Limb (tissue), 2 donors: ENCODE measurements around the gene CASQ1.

Experiments
- DNase-seq, 2 donors: peaks; one replicate each; pipeline ENCODE4 v3.0.0-alpha.2; 2016; ENCODE audit errors: extremely low spot score in 2 of 2

CASQ1 gene

GRCh38 chr1:160168609-160169369, 21.6 kb upstream of the CASQ1 start:
- DNase-seq = no peak

GRCh38 chr1:160169553-160170399, 20.6 kb upstream of the CASQ1 start:
- no peak for DNase-seq

DNA sequence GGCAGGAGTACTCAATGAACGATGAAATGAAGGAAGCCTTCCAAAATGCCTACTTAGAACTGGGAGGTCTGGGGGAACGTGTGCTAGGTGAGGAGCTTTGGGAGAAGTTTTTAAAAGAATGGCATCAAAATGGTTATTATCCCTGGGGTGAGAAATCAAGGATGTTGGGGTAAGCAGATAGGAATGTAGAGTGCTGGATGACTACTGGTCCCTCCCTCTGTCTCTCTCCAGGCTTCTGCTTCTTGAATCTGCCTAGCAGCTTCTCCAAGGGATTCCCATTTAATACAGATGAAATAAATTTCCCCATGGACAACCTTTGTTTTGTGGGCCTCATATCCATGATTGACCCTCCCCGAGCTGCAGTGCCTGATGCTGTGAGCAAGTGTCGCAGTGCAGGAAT, 19.0 kb upstream of the CASQ1 start:
- no peak for DNase-seq

- DNase-seq = no peak
Observed at GRCh38 chr1:160171980-160172379, 18.4 kb upstream of the CASQ1 start.

- DNase-seq = no peak
Observed at GRCh38 chr1:160177231-160177630, 13.1 kb upstream of the CASQ1 start.

GRCh38 chr1:160177667-160178066, 12.7 kb upstream of the CASQ1 start:
- no peak for DNase-seq

DNA sequence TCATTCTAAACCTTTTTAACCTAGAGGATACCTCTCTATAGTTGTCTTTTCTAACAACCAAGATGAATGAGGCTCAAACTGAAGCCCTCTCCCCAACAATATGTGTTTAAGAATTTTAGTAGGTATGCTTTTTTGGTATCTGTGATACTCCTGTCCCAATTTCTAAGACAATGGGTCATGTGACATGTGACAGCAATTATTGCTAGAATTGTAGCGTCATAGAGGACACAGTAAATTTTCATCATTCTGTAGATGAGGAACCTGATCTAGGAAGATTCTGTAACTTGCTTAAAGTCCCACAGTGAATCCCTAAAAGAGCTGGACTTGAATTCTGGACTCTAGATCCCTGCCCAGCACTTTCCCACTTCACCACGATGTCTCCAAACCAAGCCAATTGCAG, 11.6 kb upstream of the CASQ1 start:
- no peak for DNase-seq

- DNase-seq = no peak
Observed at GRCh38 chr1:160179336-160179735, 11.0 kb upstream of the CASQ1 start.

- DNase-seq = no peak
Observed at GRCh38 chr1:160186246-160186645, 4.1 kb upstream of the CASQ1 start.

DNA sequence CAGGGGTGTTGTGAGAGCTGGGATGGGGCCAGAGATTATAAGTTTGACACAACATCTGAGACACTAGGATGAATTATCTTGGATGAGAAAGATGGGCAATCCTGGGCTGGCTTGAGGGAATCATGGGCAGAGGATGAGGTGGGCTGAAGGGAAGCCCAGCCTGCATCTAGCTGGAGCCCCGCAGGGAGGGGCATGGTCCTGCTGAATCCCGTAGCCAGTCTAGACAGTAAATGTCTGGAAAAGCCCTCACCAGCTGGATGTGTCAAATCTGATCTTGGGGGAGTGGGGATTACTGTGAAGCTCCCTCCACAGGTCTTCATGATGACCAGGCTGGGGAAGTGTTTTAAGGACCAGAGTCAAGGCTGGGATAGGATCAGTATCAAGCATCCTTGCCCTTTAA, 3.6 kb upstream of the CASQ1 start:
- no peak for DNase-seq

DNA sequence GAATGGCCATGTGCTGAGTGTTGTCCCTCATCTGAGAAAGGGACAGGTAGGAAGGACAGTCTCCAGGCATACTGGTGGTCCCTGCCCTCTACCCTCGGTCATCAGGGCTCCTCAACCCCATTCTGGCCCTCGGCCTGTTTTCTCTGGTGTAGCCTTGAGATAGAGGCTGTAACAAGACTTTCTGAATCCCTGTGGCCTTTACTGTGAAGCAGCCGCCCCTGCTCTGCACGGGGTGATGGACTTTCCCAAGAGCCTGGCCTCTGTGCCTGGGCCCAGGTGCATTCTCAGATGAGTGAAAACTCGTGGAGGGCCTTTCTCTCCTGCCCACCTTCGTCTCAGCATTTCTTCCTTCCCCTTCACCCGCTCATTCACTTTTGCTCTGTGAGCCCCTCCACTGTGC, 3.0 kb upstream of the CASQ1 start:
- no peak for DNase-seq

DNA sequence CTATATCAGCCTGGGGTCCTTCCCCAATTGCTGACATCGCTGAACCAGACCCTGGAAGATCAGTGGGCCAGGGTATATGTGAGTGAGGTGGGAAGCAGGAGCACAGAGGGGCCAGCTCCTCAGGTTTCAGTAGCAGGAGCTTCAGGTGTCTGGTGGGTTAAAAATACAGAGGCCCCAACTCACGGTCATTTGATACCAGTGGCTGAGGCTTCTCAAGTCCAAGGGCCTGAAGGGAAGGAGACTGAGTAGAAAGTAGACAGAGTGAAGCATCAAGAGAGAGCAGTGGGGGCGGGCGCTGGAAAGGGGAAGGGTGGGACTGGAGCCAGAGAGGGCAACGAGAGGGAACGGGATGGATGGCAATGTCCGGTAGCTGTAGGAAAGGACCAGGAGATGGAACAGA, 2.0 kb upstream of the CASQ1 start:
- DNase-seq = no peak

DNA sequence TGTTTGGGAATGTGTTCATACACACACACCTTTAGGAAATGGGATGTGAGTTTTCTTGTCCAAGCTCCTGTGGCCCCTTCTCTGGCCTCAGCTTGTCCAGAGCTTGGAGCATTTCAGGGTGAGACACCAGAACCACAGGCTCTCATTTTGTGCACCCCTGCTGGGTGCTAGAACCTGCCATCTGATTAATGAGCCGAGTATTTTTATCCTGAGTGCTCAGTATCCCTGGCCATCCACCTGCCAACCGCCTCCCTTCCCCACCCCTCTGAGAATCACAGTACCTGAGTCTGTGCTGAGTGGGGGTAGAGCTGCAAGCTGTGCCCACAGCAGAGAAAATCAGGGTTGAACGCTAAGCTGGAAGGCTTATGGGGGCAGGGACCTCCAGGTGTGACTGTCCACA, 1.4 kb downstream of the CASQ1 start:
- no peak for DNase-seq

DNA sequence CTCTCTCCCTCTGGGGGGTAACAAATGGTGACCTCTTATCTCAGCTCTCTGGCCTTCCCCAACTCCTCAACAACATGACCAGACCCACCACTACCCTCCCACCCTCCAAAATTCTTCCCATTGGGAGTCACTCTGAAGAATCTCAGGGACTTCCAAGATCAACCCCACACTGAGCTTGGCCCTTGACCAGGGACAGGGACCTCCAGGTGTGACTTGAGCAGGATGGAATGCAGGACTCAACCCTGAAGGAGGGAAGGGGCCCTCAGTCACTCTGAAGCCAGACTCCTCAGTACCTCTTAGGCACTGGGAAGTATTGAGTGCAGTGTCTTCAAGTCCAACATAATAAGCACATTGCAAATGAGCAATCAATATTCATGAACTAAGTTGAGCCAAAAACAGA, 1.9 kb downstream of the CASQ1 start:
- DNase-seq = no peak

GRCh38 chr1:160193091-160193819, 2.9 kb downstream of the CASQ1 start:
- peak; percentile 85 to 91 for DNase-seq

DNA sequence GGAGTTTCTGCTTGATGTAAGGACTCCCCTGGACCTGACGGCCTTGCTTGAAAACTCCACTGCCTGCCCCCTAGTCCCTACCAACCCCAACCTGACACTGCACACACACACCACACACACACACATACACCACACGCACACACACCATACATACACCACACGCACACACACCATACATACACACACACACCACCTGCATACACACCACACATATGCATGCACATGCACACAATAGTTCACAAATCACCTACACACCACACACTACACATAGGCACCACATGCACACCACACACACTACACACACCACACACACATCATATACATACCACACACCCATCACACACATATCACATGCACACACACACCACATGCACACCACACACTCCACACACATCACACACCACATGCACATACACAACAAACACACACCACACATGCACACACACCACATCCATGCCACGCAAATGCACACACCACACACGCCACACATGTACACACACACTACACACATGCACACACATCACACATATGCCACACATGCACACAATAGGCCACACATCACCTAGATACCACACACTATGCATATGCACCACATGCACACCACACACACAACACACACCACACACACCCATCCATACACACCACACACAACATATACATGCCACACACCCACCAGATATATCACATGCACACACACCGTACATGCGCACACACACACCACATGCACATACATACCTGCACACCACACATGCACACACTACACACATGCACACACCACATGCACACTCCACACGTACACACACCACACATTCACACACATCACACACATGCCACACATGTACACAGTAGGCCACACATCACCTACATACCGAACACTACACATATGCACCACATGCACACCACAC, 3.7 kb downstream of the CASQ1 start:
- no peak for DNase-seq

- no peak for DNase-seq
Observed at GRCh38 chr1:160194737-160195059, 4.3 kb downstream of the CASQ1 start.

DNA sequence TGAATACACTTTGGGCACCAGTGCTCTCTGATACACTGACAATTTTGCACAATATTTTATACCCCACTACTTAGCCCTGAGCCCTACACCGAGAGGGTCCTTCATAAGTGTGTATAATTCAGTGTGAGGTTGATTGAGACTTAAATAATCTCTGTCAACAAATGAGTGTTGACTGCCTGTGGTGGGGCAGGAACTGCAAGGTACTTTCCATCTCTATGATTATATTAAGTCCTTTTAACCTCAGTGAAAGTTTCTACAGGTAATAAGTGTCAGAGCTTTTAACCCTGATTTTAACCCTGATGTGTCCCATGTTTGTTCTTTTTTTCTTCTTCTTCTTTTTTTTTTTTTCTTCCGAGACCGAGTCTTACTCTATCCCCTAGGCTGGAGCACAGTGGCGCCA, 5.8 kb downstream of the CASQ1 start:
- no peak for DNase-seq

DNA sequence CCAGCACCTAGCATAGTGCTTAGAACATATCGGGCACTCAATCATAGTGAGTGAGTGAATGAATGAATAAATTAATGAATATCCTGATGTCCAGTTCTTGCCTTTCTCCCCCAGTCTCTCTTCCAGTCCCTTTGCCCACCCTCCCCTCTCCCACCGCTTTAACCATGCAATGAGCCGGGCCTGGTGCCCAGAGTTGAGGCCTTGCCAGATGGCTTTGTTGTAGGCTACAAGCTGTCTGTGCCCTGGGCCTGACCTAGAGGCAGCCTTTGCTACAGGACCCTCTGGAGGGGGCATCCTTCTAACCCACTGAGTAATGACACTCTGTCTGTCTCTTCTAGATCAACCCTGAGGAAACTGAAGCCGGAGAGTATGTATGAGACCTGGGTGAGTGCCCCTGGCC, 6.9 kb downstream of the CASQ1 start:
- DNase-seq = no peak

DNA sequence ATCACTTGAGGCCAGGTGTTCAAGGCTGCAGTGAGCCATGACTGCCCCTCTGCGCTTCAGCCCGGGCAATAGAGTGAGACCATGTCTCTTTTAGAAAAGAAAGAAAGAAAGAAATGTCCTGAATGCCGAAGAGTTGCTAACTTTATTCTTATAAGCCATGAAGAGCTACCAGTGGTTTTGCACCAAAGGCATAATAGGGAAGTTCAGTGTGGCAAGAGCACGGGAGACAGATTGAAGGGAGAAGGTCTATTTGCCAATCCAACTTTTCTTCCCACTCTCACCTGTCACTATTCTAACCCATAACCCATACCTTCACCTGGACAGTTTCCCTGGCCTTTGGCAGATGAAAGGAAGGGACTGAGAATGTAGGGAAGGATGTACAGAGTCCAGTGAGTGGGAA, 10.4 kb downstream of the CASQ1 start:
- DNase-seq = no peak

DNA sequence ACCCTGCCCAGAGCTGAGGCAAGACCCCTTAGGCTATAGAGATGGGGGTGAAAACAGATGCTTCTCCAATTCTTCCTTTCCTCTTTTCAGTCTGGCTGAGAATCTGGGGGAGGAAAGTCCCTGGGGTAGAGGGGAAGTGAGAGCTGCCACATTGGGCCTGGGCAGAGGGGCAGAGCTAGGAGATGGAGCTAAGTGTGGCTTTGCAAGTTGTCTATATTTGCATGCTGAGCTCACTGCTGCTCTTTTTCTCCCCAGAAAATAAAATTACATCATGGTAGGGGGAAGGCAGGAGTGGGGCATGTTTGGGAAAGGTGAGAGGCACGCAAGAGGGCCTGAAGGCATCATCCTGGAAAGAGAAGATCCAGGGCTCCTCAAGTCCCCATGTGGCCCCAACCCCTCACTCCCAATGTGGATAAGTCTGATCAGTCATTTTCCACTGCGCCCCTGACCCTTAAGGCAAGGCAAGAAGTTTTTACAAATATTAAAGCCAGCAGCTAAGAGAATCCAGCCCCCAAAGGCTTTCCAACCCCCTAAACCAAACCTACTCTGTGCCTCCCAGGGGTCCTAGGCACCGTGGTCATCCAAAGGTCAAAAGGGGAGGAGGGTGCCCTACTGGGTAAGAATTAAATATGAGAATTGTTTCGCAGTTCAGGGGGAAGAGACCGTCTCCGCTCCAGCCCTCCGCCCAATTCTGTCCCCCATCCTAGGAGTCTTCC, 14.3 kb downstream of the CASQ1 start:
- no peak for DNase-seq
